ENCODE results near the gene NR6A1. TPM values are rescaled to one million over a fixed set of nuclear protein-coding genes. Genes with fewer than 3 reads are reported as not detected.

NR6A1 gene
- total RNA-seq, 2 experiments from 2014 or later: 17.5 to 23.0 TPM

GRCh38 chr9:124758691-124759090 is 12.4 kb downstream of the NR6A1 start:
- Histone ChIP-seq H3K4me1 (ENCODE audit: insufficient read depth, low read length, poor library complexity, severe bottlenecking) (peaks cover 31% of the 10 kb centered on the region), H4K20me1 (ENCODE audit: insufficient read depth, low read length) (peaks cover 46% of the 10 kb centered on the region), H3K9me3 (ENCODE audit: low read length) (no peaks in the 10 kb centered on the region), H3K9me2 (ENCODE audit: insufficient read depth, low read length) (no peaks in the 10 kb centered on the region), H3K36me3 (ENCODE audit: insufficient read depth, low read length) (no peaks in the 10 kb centered on the region), H3K27ac (ENCODE audit: low read depth, low read length, poor library complexity, severe bottlenecking) (no peak overlapping the region), H3K4me3 (ENCODE audit: low read depth, low read length, poor library complexity, severe bottlenecking) (no peak overlapping the region), H2AFZ (ENCODE audit: low read length) (no peak overlapping the region), H3K4me2 (ENCODE audit: low read length) (peak overlapping the region; percentile 40), H3K79me2 (ENCODE audit: insufficient read depth, low read depth, low read length) (peaks cover 95% of the 10 kb centered on the region)
- BruUV-seq (replicated peaks): no TSS peak
- DNase-seq (ENCODE audit: low spot score): no peak
- ChIA-PET POLR2A (interaction anchor here (0.9 kb wide), 1 partner anchor 10 kb away, joined by 3 read pairs; no protein-coding TSS in a partner anchor), CTCF (ENCODE audit: unreplicated experiment) (no interaction called here)
- intact Hi-C loops (cut with micrococcal nuclease; ENCODE audit: unreplicated experiment): no loop called here
- no peak for TF ChIP-seq CTCF (conservative IDR thresholded peaks at IDR 0.05; ENCODE audit: low read length)
- no peak for TF ChIP-seq EZH2phosphoT487 (IDR thresholded peaks at IDR 0.05; ENCODE audit: borderline replicate concordance, low read depth, low read length)

- DNase-seq (ENCODE audit: low spot score): no peak
- no peaks in the 10 kb centered on the region for H3K9me3 ChIP-seq (ENCODE audit: low read length)
- no peak overlapping the region for H2AFZ ChIP-seq (ENCODE audit: low read length)
- BruUV-seq (replicated peaks): no TSS peak
- H3K4me1 ChIP-seq (ENCODE audit: insufficient read depth, low read length, poor library complexity, severe bottlenecking): peaks cover 25% of the 10 kb centered on the region
- peaks cover 95% of the 10 kb centered on the region for H3K79me2 ChIP-seq (ENCODE audit: insufficient read depth, low read depth, low read length)
- H3K4me3 ChIP-seq (ENCODE audit: low read depth, low read length, poor library complexity, severe bottlenecking): no peak overlapping the region
- POLR2A ChIA-PET: interaction anchor here (1.2 to 1.4 kb wide), 2 partner anchors 8 to 141 kb away, joined by 3 to 5 read pairs; no protein-coding TSS in a partner anchor
- no peaks in the 10 kb centered on the region for H3K36me3 ChIP-seq (ENCODE audit: insufficient read depth, low read length)
- H3K9me2 ChIP-seq (ENCODE audit: insufficient read depth, low read length): no peaks in the 10 kb centered on the region
- TF ChIP-seq CTCF (conservative IDR thresholded peaks at IDR 0.05; ENCODE audit: low read length) (no peak), EZH2phosphoT487 (IDR thresholded peaks at IDR 0.05; ENCODE audit: borderline replicate concordance, low read depth, low read length) (no peak)
- no peak overlapping the region for H3K27ac ChIP-seq (ENCODE audit: low read depth, low read length, poor library complexity, severe bottlenecking)
- peaks cover 44% of the 10 kb centered on the region for H4K20me1 ChIP-seq (ENCODE audit: insufficient read depth, low read length)
- CTCF ChIA-PET (ENCODE audit: unreplicated experiment): no interaction called here
- intact Hi-C loops (cut with micrococcal nuclease; ENCODE audit: unreplicated experiment): no loop called here
- H3K4me2 ChIP-seq (ENCODE audit: low read length): peak overlapping the region; percentile 40
Measured at GRCh38 chr9:124758061-124758460, 13.1 kb downstream of the NR6A1 start.

- H3K4me2 ChIP-seq (ENCODE audit: low read length): no peak overlapping the region
- intact Hi-C loops (cut with micrococcal nuclease; ENCODE audit: unreplicated experiment): no loop called here
- no TSS peak for BruUV-seq (replicated peaks)
- peaks cover 22% of the 10 kb centered on the region for H3K4me1 ChIP-seq (ENCODE audit: insufficient read depth, low read length, poor library complexity, severe bottlenecking)
- peaks cover 95% of the 10 kb centered on the region for H3K79me2 ChIP-seq (ENCODE audit: insufficient read depth, low read depth, low read length)
- H3K9me2 ChIP-seq (ENCODE audit: insufficient read depth, low read length): no peaks in the 10 kb centered on the region
- TF ChIP-seq CTCF (conservative IDR thresholded peaks at IDR 0.05; ENCODE audit: low read length) (no peak), EZH2phosphoT487 (IDR thresholded peaks at IDR 0.05; ENCODE audit: borderline replicate concordance, low read depth, low read length) (no peak)
- H3K36me3 ChIP-seq (ENCODE audit: insufficient read depth, low read length): no peaks in the 10 kb centered on the region
- POLR2A ChIA-PET: interaction anchor here (0.7 to 1.4 kb wide), 3 partner anchors 9 to 140 kb away, joined by 3 to 5 read pairs (median 5); no protein-coding TSS in a partner anchor
- no peak for DNase-seq (ENCODE audit: low spot score)
- no peak overlapping the region for H2AFZ ChIP-seq (ENCODE audit: low read length)
- H3K27ac ChIP-seq (ENCODE audit: low read depth, low read length, poor library complexity, severe bottlenecking): no peak overlapping the region
- CTCF ChIA-PET (ENCODE audit: unreplicated experiment): no interaction called here
- H3K9me3 ChIP-seq (ENCODE audit: low read length): no peaks in the 10 kb centered on the region
- peaks cover 46% of the 10 kb centered on the region; the same call in 1 of the 2 replicates for H4K20me1 ChIP-seq (ENCODE audit: insufficient read depth, low read length)
- no peak overlapping the region for H3K4me3 ChIP-seq (ENCODE audit: low read depth, low read length, poor library complexity, severe bottlenecking)
Measured at GRCh38 chr9:124757616-124758015, 13.5 kb downstream of the NR6A1 start.
